ENCODE data around the gene EFHD2.

EFHD2 gene

DNA sequence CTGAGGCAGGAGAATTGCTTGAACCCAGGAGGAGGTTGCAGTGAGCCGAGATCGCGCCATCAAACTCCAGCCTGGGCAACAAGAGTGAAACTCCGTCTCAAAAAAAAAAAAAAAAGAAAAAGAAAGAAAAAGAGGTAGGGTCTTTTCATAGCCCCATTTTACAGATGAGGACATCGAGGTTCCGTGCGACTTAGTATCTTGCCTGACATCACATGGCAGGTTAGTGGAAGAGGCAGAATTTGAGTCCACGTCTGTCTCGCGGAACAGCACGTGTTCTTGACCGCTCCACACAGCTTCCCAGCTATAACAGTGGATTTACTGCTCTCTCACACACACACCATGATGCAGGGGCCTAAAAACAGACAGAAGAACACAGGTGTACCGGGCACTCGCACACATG is 29.6 kb downstream of the EFHD2 start:
- Histone ChIP-seq H3K4me3 (ENCODE audit: low read depth in 1 of 2, low read length in 2 of 2) (no peak overlapping the region), H3K27me3 (ENCODE audit: control insufficient read depth in 1 of 2, insufficient read depth in 2 of 2, low read length in 2 of 2) (no peaks in the 10 kb centered on the region), H3K27ac (ENCODE audit: low read depth, low read length) (no peak overlapping the region)

DNA sequence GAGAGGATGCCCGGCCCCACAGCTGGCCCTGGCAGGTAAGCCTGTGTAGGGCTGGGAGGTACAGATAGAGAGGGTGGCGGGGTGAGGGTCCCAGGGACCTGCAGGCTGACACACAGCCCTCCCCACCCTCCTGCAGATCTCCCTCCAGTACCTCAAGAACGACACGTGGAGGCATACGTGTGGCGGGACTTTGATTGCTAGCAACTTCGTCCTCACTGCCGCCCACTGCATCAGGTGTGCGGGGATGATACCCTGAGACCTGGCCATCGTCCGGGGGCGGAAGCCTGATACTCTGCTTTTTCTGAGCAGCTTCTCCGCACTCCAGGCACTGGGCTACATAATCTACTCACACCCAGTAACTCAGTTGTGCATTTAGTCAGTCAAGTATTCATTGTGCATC is 30.7 kb downstream of the EFHD2 start:
- Histone ChIP-seq H3K36me3 (ENCODE audit: insufficient read depth, low read length) (no peaks in the 10 kb centered on the region), H3K4me3 (ENCODE audit: low read depth in 1 of 2, low read length in 2 of 2) (no peak overlapping the region), H3K9me3 (ENCODE audit: low read length) (no peaks in the 10 kb centered on the region), H3K9ac (ENCODE audit: low read length) (no peak overlapping the region), H3K27ac (ENCODE audit: low read depth, low read length) (no peak overlapping the region), H3K27me3 (ENCODE audit: control insufficient read depth in 1 of 2, insufficient read depth in 2 of 2, low read length in 2 of 2) (no peaks in the 10 kb centered on the region), H3K4me1 (ENCODE audit: insufficient read depth, low read length) (no peaks in the 10 kb centered on the region)

More for the DNA sequence above, 29.6 kb downstream of the EFHD2 start:
- no peaks in the 10 kb centered on the region for H3K9me3 ChIP-seq (ENCODE audit: low read length)
- no peak overlapping the region for H3K9ac ChIP-seq (ENCODE audit: low read length)
- H3K36me3 ChIP-seq (ENCODE audit: insufficient read depth, low read length): no peaks in the 10 kb centered on the region
- no peaks in the 10 kb centered on the region for H3K4me1 ChIP-seq (ENCODE audit: insufficient read depth, low read length)

DNA sequence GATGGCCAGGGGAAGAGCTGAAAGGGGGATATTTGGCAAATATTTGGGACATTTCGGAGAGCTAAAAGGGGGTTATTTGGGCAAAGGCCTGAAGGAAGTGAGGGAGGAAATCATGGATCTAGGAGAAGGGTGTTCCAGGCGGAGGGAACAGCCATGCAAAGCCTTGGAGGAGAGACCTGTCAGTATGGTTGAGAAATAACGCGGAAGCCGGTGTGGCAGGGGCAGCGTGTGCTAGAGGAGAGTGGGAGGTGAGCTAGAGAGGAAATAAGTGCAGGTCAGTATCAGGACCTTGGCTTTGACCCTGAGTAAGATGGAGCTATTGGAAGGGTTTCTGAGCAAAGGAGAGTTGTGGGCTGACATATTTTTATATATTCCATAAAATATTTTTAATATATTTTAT is 31.6 kb downstream of the EFHD2 start:
- H3K4me1 ChIP-seq (ENCODE audit: insufficient read depth, low read length): no peaks in the 10 kb centered on the region
- H3K36me3 ChIP-seq (ENCODE audit: insufficient read depth, low read length): no peaks in the 10 kb centered on the region
- no peak overlapping the region for H3K27ac ChIP-seq (ENCODE audit: low read depth, low read length)
- no peak overlapping the region for H3K9ac ChIP-seq (ENCODE audit: low read length)
- H3K4me3 ChIP-seq (ENCODE audit: low read depth in 1 of 2, low read length in 2 of 2): no peak overlapping the region
- H3K9me3 ChIP-seq (ENCODE audit: low read length): no peaks in the 10 kb centered on the region
- H3K27me3 ChIP-seq (ENCODE audit: control insufficient read depth in 1 of 2, insufficient read depth in 2 of 2, low read length in 2 of 2): no peaks in the 10 kb centered on the region

DNA sequence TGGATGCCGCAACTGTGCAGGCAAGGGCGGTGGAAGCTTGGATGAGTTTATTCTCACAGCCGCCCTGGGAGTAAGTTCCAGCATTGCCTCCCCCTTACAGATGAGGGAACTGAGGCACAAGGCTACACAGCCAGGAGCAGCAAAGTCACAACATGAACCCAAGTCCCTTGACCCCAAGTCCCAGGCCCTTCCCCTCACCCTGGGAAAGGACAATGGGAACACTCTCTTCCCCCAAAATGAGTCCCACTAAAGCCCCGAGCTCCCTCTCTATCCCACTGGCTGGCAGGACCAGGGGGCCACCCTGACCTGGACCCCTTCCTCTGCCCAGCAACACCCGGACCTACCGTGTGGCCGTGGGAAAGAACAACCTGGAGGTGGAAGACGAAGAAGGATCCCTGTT is 32.4 kb downstream of the EFHD2 start:
- H3K36me3 ChIP-seq (ENCODE audit: insufficient read depth, low read length): no peaks in the 10 kb centered on the region
- H3K4me1 ChIP-seq (ENCODE audit: insufficient read depth, low read length): no peaks in the 10 kb centered on the region
- H3K27ac ChIP-seq (ENCODE audit: low read depth, low read length): no peak overlapping the region
- no peak overlapping the region for H3K4me3 ChIP-seq (ENCODE audit: low read depth in 1 of 2, low read length in 2 of 2)
- H3K27me3 ChIP-seq (ENCODE audit: control insufficient read depth in 1 of 2, insufficient read depth in 2 of 2, low read length in 2 of 2): no peaks in the 10 kb centered on the region
- H3K9me3 ChIP-seq (ENCODE audit: low read length): no peaks in the 10 kb centered on the region
- no peak overlapping the region for H3K9ac ChIP-seq (ENCODE audit: low read length)

DNA sequence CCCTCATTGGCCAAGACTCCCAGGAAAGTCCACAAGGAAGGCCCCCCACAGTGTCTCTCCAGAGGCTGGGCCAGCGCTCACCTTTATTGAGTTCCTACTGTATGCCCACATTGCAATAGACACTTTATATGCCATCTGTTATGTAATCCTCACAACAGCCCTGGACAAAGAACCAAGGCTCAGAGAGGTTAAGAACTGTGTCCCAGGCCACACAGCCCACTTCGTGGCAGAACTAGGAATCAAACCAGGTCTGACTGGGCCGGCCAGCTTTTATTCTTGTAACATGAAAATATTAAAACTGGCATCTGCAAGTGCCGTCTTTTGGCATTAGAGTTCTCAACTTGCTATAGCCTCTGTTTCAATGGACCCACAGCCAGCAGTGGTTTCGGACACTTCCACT is 33.1 kb downstream of the EFHD2 start:
- Histone ChIP-seq H3K4me1 (ENCODE audit: insufficient read depth, low read length) (no peaks in the 10 kb centered on the region), H3K9ac (ENCODE audit: low read length) (no peak overlapping the region), H3K27me3 (ENCODE audit: control insufficient read depth in 1 of 2, insufficient read depth in 2 of 2, low read length in 2 of 2) (no peaks in the 10 kb centered on the region), H3K27ac (ENCODE audit: low read depth, low read length) (no peak overlapping the region), H3K9me3 (ENCODE audit: low read length) (no peaks in the 10 kb centered on the region), H3K36me3 (ENCODE audit: insufficient read depth, low read length) (no peaks in the 10 kb centered on the region), H3K4me3 (ENCODE audit: low read depth in 1 of 2, low read length in 2 of 2) (no peak overlapping the region)

DNA sequence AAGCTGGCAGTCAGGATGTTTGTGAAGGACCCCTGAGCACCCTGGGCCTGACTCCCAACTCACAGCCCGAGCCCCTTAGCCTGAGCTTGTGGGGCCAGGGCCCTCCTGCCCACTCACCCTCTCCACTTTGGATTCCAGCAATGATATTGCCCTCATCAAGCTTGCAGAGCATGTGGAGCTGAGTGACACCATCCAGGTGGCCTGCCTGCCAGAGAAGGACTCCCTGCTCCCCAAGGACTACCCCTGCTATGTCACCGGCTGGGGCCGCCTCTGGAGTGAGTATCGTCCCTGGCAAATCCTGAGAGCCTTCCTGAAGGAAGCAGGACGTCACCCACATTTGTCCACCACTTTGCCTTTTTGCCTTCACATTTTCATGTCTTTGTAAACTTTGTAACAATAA is 33.6 kb downstream of the EFHD2 start:
- no peaks in the 10 kb centered on the region for H3K27me3 ChIP-seq (ENCODE audit: control insufficient read depth in 1 of 2, insufficient read depth in 2 of 2, low read length in 2 of 2)
- H3K4me3 ChIP-seq (ENCODE audit: low read depth in 1 of 2, low read length in 2 of 2): no peak overlapping the region
- no peak overlapping the region for H3K9ac ChIP-seq (ENCODE audit: low read length)
- H3K27ac ChIP-seq (ENCODE audit: low read depth, low read length): no peak overlapping the region
- no peaks in the 10 kb centered on the region for H3K9me3 ChIP-seq (ENCODE audit: low read length)
- H3K4me1 ChIP-seq (ENCODE audit: insufficient read depth, low read length): no peaks in the 10 kb centered on the region
- H3K36me3 ChIP-seq (ENCODE audit: insufficient read depth, low read length): no peaks in the 10 kb centered on the region

DNA sequence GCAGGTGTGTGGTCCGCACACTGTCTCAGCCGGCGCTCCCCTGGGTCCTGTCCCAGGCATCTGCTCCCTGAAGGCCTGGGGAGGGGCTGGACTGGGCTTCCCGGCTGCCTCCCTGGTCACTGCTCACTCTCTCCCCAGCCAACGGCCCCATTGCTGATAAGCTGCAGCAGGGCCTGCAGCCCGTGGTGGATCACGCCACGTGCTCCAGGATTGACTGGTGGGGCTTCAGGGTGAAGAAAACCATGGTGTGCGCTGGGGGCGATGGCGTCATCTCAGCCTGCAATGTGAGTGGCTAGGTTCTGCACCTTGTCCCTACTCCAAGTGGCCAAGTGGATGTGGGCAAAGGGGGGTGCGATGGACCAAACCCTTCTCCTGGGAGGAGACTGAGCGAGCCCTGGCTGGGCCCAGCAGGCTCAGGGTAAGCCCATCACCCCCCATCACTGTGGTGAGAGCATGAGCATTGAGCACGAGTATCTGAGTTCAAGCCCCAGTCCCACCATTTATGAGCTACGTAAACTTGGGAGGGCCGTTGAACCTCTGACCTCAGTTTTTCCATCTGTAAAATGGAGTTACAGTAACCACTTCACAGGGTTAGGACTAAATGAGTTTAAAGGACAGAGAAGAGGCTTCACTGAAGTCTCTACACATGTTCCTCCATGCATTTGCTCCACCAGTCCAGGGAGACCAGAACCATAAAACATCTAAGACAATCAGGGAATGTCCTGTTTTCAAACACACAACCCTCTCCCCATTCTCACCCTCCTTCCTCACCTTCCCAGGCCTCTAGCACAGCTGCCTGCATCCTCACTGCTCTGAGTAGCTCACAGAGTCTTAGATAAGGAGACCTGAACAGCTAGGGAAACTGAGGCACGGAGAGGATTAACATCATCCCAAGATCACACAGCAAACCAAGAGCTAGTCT is 35.0 kb downstream of the EFHD2 start:
- no peak overlapping the region for H3K27ac ChIP-seq (ENCODE audit: low read depth, low read length)

DNA sequence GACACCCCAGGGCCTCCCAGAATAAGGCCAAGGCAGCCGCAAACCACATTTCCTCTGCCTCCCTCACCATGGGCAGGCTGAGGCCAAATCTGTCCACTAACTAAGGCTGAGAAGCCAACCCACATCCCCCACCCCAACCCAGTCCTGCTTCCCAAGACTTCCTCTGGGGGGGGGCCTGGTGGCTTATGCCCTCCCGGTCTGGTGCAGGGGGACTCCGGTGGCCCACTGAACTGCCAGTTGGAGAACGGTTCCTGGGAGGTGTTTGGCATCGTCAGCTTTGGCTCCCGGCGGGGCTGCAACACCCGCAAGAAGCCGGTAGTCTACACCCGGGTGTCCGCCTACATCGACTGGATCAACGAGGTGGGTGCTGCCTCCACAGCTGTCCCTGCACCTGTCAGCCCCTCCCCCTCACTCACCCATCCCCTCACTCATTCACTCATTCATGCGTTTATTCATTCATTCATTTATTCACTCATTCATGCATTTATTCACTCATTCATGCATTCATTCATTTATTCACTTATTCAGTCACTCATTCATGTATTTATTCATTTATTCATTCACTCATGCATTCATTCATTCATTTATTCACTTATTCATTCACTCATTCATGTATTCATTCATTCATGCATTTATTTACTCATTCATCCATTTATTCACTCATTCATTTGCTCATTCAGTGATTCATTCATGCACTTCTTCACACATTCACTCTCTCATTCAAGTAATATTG is 35.9 kb downstream of the EFHD2 start:
- Histone ChIP-seq H3K36me3 (ENCODE audit: insufficient read depth, low read length) (no peaks in the 10 kb centered on the region), H3K4me1 (ENCODE audit: insufficient read depth, low read length) (no peaks in the 10 kb centered on the region), H3K4me3 (ENCODE audit: low read depth in 1 of 2, low read length in 2 of 2) (no peak overlapping the region), H3K27ac (ENCODE audit: low read depth, low read length) (no peak overlapping the region), H3K27me3 (ENCODE audit: control insufficient read depth in 1 of 2, insufficient read depth in 2 of 2, low read length in 2 of 2) (no peaks in the 10 kb centered on the region), H3K9ac (ENCODE audit: low read length) (no peak overlapping the region), H3K9me3 (ENCODE audit: low read length) (no peaks in the 10 kb centered on the region)

More for the DNA sequence above, 35.0 kb downstream of the EFHD2 start:
- Histone ChIP-seq H3K4me3 (ENCODE audit: low read depth in 1 of 2, low read length in 2 of 2) (no peak overlapping the region), H3K4me1 (ENCODE audit: insufficient read depth, low read length) (no peaks in the 10 kb centered on the region), H3K27me3 (ENCODE audit: control insufficient read depth in 1 of 2, insufficient read depth in 2 of 2, low read length in 2 of 2) (no peaks in the 10 kb centered on the region), H3K9ac (ENCODE audit: low read length) (no peak overlapping the region), H3K9me3 (ENCODE audit: low read length) (no peaks in the 10 kb centered on the region), H3K36me3 (ENCODE audit: insufficient read depth, low read length) (no peaks in the 10 kb centered on the region)

DNA sequence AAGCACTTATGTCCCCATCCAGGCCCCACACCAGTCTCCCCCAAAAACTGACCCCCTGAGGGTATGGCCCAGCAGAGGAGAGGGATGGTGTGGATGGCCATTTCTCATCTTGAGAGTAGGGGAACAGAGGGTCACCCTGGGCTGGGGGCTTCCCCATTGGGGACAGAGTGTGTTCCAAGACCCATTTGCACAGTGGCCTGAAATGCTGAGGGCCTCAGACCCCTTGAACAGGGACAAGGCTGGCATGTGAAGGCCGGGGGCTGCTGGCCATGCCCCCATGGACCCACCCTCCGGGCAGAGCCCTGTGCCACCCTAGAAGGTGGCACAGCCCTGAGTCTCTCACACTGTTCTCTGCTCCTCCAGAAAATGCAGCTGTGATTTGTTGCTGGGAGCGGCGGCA is 36.5 kb downstream of the EFHD2 start:
- Histone ChIP-seq H3K36me3 (ENCODE audit: insufficient read depth, low read length) (no peaks in the 10 kb centered on the region), H3K9me3 (ENCODE audit: low read length) (no peaks in the 10 kb centered on the region), H3K4me3 (ENCODE audit: low read depth in 1 of 2, low read length in 2 of 2) (no peak overlapping the region), H3K27me3 (ENCODE audit: control insufficient read depth in 1 of 2, insufficient read depth in 2 of 2, low read length in 2 of 2) (no peaks in the 10 kb centered on the region), H3K4me1 (ENCODE audit: insufficient read depth, low read length) (no peaks in the 10 kb centered on the region), H3K27ac (ENCODE audit: low read depth, low read length) (no peak overlapping the region), H3K9ac (ENCODE audit: low read length) (no peak overlapping the region)

DNA sequence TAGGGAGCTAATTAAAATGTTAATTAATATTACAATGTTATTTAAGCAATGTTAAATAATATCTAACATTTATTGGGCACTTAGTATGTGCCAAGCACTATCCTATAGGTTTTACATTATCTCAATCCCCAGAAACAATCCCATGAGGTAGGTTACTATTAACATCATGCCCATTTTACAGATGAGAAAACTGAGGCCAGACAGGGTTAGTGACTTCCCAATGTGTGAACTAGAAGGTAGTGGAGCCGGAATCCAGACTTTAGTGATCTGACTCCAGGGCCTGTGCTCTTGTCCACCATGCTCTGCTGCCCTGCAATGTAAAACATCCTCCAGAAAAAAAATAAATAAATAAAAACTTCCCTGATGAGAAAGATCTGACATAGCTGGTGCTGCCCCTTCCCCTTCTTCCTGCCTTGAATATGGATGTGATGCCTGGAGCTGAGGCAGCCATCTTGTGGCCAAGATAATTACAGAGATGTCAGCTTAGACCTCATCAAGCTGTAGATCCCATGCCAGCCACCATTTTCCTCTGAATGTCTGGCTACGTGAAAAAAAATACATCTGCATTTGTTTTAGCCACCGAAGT is 39.3 kb downstream of the EFHD2 start:
- H3K27ac ChIP-seq (ENCODE audit: low read depth, low read length): no peak overlapping the region
- H3K9ac ChIP-seq (ENCODE audit: low read length): no peak overlapping the region
- H3K36me3 ChIP-seq (ENCODE audit: insufficient read depth, low read length): no peaks in the 10 kb centered on the region
- H3K4me1 ChIP-seq (ENCODE audit: insufficient read depth, low read length): peaks cover 3% of the 10 kb centered on the region
- H3K4me3 ChIP-seq (ENCODE audit: low read depth in 1 of 2, low read length in 2 of 2): no peak overlapping the region
- no peaks in the 10 kb centered on the region for H3K27me3 ChIP-seq (ENCODE audit: control insufficient read depth in 1 of 2, insufficient read depth in 2 of 2, low read length in 2 of 2)
- H3K9me3 ChIP-seq (ENCODE audit: low read length): no peaks in the 10 kb centered on the region

DNA sequence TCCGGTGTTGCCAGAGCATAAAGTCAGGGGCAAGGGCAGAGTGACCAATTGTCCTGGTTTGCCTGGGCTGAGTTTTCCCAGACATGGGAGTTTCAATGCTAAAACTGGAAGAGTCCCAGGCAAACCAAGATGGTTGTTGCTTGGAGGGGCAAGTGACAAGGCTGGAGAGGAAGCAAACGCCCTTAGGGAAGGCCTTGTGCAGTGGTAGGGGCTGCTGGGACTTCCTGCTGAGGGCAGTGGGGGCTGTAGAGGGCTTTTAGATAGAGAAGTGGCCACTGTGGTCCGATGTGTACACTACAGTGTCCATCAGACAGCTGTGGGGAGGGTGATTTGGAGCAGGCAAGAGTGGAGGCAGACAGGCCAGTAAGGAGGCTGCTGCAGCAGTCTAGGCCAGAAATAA is 39.9 kb downstream of the EFHD2 start:
- H3K4me1 ChIP-seq (ENCODE audit: insufficient read depth, low read length): peaks cover 3% of the 10 kb centered on the region
- no peak overlapping the region for H3K9ac ChIP-seq (ENCODE audit: low read length)
- H3K4me3 ChIP-seq (ENCODE audit: low read depth in 1 of 2, low read length in 2 of 2): no peak overlapping the region
- H3K27me3 ChIP-seq (ENCODE audit: control insufficient read depth in 1 of 2, insufficient read depth in 2 of 2, low read length in 2 of 2): no peaks in the 10 kb centered on the region
- no peak overlapping the region for H3K27ac ChIP-seq (ENCODE audit: low read depth, low read length)
- no peaks in the 10 kb centered on the region for H3K36me3 ChIP-seq (ENCODE audit: insufficient read depth, low read length)
- H3K9me3 ChIP-seq (ENCODE audit: low read length): no peaks in the 10 kb centered on the region

All from muscle layer of colon (tissue), 2 donors.